OCI-LY7 (cell line): ENCODE data around the gene PHF21B.

Source experiments
- CTCF ChIP-seq: fragments of 200-600 bp; sonication (generic); conservative IDR thresholded peaks from 2 replicates; pipeline ENCODE4 v1.5.1; 2014; ENCODE audit warnings: mild to moderate bottlenecking, antibody characterized with exemption, low read length, moderate library complexity, mixed read lengths
- EZH2phosphoT487 ChIP-seq: fragments of 200-600 bp; sonication (generic); IDR thresholded peaks from 2 replicates; pipeline ENCODE4 v1.6.1; 2018; ENCODE audit warnings: low read depth, borderline replicate concordance, mild to moderate bottlenecking, mixed run types, antibody characterized with exemption, low read length, moderate library complexity, mixed read lengths

GRCh38 chr22:44906999-44907644, 102.7 kb downstream of the PHF21B start:
- TF ChIP-seq CTCF, result no peak
- TF ChIP-seq EZH2phosphoT487, result no peak
